HL-60 (cell line): Measurements from ENCODE around the gene CCDC187.
"Not testable (repeated sequence)": the region's sequence is repeated elsewhere in the genome, so short reads cannot be mapped to it uniquely, and the experiment has no call there.

Experiments
- DNase-seq, 2 experiments: peaks; one replicate each; pipeline ENCODE4 v3.0.0-alpha.2; 2010 to 2020; ENCODE audit warnings: low read depth in 1 of 2, low spot score in 1 of 2
- H3K27ac ChIP-seq: fragments of 250-450 bp; sonication (Bioruptor Pico); replicated peaks from 2 replicates; pipeline ENCODE4 v1.5.1; 2020; ENCODE audit warnings: mild to moderate bottlenecking, moderate library complexity
- H3K27me3 ChIP-seq: fragments of 250-450 bp; sonication (Bioruptor Pico); 2 replicates; pipeline ENCODE4 v1.5.1; 2021; ENCODE audit warnings: mild to moderate bottlenecking, moderate library complexity; ENCODE audit not compliant: insufficient read depth, poor library complexity, severe bottlenecking
- H3K4me3 ChIP-seq: replicated peaks from 2 replicates; pipeline ENCODE4 v1.5.1; 2011; ENCODE audit warnings: mild to moderate bottlenecking, control low read depth, low read length; ENCODE audit not compliant: insufficient read depth
- CTCF ChIP-seq: IDR thresholded peaks from one replicate; pipeline ENCODE4 v1.5.1; 2011; ENCODE audit warnings: low read length, control low read depth, inconsistent platforms; ENCODE audit not compliant: insufficient read depth
- GABPA ChIP-seq: IDR thresholded peaks from 2 replicates; pipeline ENCODE4 v1.6.1; 2012; ENCODE audit warnings: low read depth
- POLR2AphosphoS5 ChIP-seq: IDR thresholded peaks from 2 replicates; pipeline ENCODE4 v1.6.1; 2012; ENCODE audit warnings: low read depth
- REST ChIP-seq: IDR thresholded peaks from 2 replicates; pipeline ENCODE4 v1.6.1; 2012; ENCODE audit warnings: low read depth; ENCODE audit not compliant: insufficient replicate concordance
- SPI1 ChIP-seq: IDR thresholded peaks from 2 replicates; pipeline ENCODE4 v1.6.1; 2012; ENCODE audit warnings: low read depth, mild to moderate bottlenecking, borderline replicate concordance

The CCDC187 gene

DNA sequence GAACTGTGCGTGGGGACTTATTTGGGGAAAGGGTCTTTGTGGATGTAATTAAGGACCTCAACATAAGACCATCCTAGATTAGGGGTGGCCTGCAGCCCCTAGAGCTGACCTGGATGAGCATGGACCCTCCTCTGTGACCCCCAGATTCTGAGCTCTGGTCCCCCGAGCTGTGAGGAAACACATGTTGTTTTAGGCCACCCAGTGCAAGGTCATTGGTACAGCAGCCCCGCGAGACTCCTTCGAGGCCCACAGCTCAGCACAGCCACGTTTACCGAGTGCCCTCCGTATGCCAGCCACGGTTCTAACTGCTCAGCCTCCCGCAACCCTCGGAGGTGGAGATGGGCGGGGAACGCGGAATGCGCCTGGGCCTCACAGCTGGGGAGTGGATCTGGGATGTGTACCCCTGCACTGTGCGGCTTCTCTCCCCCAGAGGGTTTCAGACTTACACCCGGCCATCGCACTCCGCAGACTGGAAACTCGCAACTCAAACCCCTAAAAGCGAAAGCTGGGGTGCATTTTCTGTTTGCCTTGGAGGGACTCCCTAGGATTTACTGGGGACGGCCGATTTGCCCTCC lies 18.9 kb upstream of the CCDC187 start:
- no peak overlapping the region for H3K27ac ChIP-seq
- no peak for DNase-seq
- H3K27me3 ChIP-seq, result peaks cover 17% of the 10 kb centered on the region
- TF ChIP-seq SPI1 (no peak), CTCF (no peak), POLR2AphosphoS5 (no peak), GABPA (no peak), REST (no peak)
- no peak overlapping the region for H3K4me3 ChIP-seq

DNA sequence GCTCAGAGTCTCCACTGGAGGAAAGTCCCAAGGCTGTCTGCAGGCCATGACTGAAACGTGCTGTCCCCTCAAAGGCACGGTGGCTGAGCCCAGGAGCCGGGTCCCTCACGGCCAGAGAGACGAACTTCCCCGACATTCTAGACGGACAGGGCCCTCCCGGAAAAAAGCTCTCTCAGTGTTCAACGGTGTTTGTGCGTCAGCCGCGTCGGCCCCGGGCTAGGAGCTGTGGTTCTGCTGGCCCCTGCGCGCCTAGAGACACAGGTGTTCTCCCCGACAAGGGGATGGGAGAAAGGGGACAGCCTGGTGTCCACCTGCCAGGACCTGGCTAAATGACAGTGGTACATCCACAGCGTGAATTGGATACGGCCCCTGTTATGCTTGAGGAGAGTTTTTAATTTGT lies 17.7 kb upstream of the CCDC187 start:
- Histone ChIP-seq H3K27me3 (peaks cover 13% of the 10 kb centered on the region), H3K4me3 (no peak overlapping the region), H3K27ac (no peak overlapping the region)
- no peak for DNase-seq
- TF ChIP-seq SPI1, result no peak
- TF ChIP-seq CTCF, result no peak
- TF ChIP-seq REST, result no peak
- no peak for TF ChIP-seq POLR2AphosphoS5
- no peak for TF ChIP-seq GABPA

DNA sequence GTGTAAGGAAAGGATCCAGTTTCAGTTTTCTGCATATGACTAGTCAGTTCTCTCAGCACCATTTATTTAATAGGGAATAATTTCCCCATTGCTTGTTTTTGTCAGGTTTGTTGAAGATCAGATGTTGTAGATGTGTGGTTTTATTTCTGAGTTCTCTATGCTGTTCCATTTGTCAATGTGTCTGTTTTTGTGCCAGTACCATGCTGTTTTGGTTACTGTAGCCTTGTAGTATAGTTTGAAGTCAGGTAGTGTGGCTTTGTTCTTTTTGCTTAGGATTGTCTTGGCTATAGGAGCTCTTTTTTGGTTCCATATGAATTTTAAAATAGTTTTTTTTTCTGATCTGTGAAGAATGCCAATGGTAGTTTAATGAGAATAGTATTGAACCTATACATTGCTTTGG lies 17.1 kb upstream of the CCDC187 start:
- not testable (repeated sequence) for H3K4me3 ChIP-seq, DNase-seq, H3K27ac ChIP-seq
- peaks cover 12% of the 10 kb centered on the region for H3K27me3 ChIP-seq

GRCh38 chr9:136319955-136320354 lies 16.1 kb upstream of the CCDC187 start:
- H3K4me3 ChIP-seq, H3K27ac ChIP-seq, DNase-seq: not testable (repeated sequence)
- H3K27me3 ChIP-seq, result peaks cover 12% of the 10 kb centered on the region

DNA sequence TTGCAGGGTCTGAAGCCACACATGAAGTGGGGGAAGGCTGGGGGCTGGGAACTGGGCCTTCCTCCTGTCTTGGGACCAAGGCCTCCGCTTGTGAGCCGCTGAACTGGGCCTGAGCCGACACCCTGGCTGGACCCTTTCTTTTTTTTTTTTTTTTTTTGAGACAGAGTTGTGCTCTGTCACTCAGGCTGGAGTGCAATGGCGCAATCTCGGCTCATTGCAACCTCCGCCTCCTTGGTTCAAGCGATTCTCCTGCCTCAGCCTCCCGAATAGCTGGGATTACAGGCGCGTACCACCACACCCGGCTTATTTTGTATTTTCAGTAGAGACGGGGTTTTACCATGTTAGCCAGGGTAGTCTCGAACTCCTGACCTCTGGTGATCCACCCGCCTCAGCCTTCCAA lies 15.3 kb upstream of the CCDC187 start:
- not testable (repeated sequence) for H3K27ac ChIP-seq, H3K4me3 ChIP-seq, H3K27me3 ChIP-seq, DNase-seq
